CD4-positive, alpha-beta T cell (primary cell): ENCODE results near the gene DOCK8. TPM values are rescaled to one million over a fixed set of nuclear protein-coding genes. Genes with fewer than 3 reads are reported as not detected.

Source experiments
- ATAC-seq: fragments of 200-7000 bp; cut with Tn5 transposase; one replicate; pipeline ENCODE4 v1.10.0; 2022; ENCODE audit warnings: mild to moderate bottlenecking; ENCODE audit not compliant: poor library complexity
- CTCF ChIA-PET: fragments of 350-600 bp; sonication (Branson Sonifier 250); formaldehyde crosslinking; loops from one replicate; lab custom pipeline; 2021; ENCODE audit warnings: antibody characterized with exemption, inconsistent platforms; lab: Charles Lee
- POLR2A ChIA-PET: fragments of 350-600 bp; sonication (Branson Sonifier 250); formaldehyde crosslinking; loops from one replicate; lab custom pipeline; 2021; ENCODE audit warnings: antibody characterized with exemption, inconsistent platforms; lab: Charles Lee
- DNase-seq, 14 experiments: peaks; one replicate each; pipeline ENCODE4 v3.0.0-alpha.2; 2013 to 2020; ENCODE audit warnings: mixed read lengths in 2 of 14
- H3K27ac ChIP-seq, 2 donors: one replicate each; pipeline versions ENCODE4 v1.5.1 to v1.7.0; 2013; ENCODE audit warnings: low read length in 2 of 2, low read depth in 1 of 2, mild to moderate bottlenecking in 1 of 2
- H3K27me3 ChIP-seq, 2 experiments: 1 replicate in 1 of 2; 2 replicates in 1 of 2; pipeline versions ENCODE4 v1.6.1 to v1.7.0; 2013; ENCODE audit warnings: low read length in 2 of 2, control low read depth in 1 of 2, mild to moderate bottlenecking in 1 of 2, moderate library complexity in 1 of 2; ENCODE audit not compliant: insufficient read depth in 2 of 2, control insufficient read depth in 1 of 2
- H3K36me3 ChIP-seq: one replicate; pipeline ENCODE4 v1.6.1; 2013; ENCODE audit warnings: low read length, control low read depth; ENCODE audit not compliant: insufficient read depth
- H3K4me1 ChIP-seq: one replicate; pipeline ENCODE4 v1.6.1; 2013; ENCODE audit warnings: low read length, control low read depth; ENCODE audit not compliant: insufficient read depth
- H3K4me3 ChIP-seq: one replicate; pipeline ENCODE4 v1.5.1; 2013; ENCODE audit warnings: mild to moderate bottlenecking, low read length, moderate library complexity
- H3K9me3 ChIP-seq, 2 experiments: 1 replicate in 1 of 2; 2 replicates in 1 of 2; pipeline versions ENCODE4 v1.6.1 to v1.7.0; 2013; ENCODE audit warnings: low read length in 2 of 2, mild to moderate bottlenecking in 2 of 2, control low read depth in 1 of 2, moderate library complexity in 1 of 2; ENCODE audit not compliant: control insufficient read depth in 1 of 2, insufficient read depth in 1 of 2
- H3K27ac Mint-ChIP-seq: one replicate; pipeline ENCODE4 v1.8.0; 2020; ENCODE audit warnings: mixed read lengths
- H3K27me3 Mint-ChIP-seq: one replicate; pipeline ENCODE4 v1.8.0; 2021; ENCODE audit warnings: mixed read lengths
- H3K36me3 Mint-ChIP-seq: one replicate; pipeline ENCODE4 v1.8.0; 2021; ENCODE audit warnings: low read depth, mixed read lengths
- H3K4me1 Mint-ChIP-seq: one replicate; pipeline ENCODE4 v1.8.0; 2021; ENCODE audit warnings: low read depth, mixed read lengths
- H3K4me3 Mint-ChIP-seq: one replicate; pipeline ENCODE4 v1.8.0; 2020; ENCODE audit warnings: mild to moderate bottlenecking, mixed read lengths
- H3K9me3 Mint-ChIP-seq: one replicate; pipeline ENCODE4 v1.8.0; 2020; ENCODE audit warnings: mixed read lengths
- intact Hi-C, 2 experiments: fragments of 100-400 bp; cut with DNase I in 1 of 2; cut with micrococcal nuclease in 1 of 2; formaldehyde crosslinking; loops; one replicate each; pipeline versions ENCODE4 v1.15.1 to v1.9.0; 2023 to 2025; cut with DNase I, micrococcal nuclease
- total RNA-seq, 174 experiments: library from RNA in 2 of 174; stranded (reverse) in 2 of 174; gene quantifications; one replicate each; pipeline ENCODE4 v1.2.3 and lab custom pipeline; 2021 to 2026
- TF ChIP-seq, protein P1 (sequence below): fragments of 200-600 bp; IDR thresholded peaks from one replicate; pipeline ENCODE4 v1.8.0; 2022; ENCODE audit warnings: antibody characterized with exemption, mild to moderate bottlenecking

Gene DOCK8
- total RNA-seq, 2 experiments from 2014 or later = 123 to 126 TPM

DNA sequence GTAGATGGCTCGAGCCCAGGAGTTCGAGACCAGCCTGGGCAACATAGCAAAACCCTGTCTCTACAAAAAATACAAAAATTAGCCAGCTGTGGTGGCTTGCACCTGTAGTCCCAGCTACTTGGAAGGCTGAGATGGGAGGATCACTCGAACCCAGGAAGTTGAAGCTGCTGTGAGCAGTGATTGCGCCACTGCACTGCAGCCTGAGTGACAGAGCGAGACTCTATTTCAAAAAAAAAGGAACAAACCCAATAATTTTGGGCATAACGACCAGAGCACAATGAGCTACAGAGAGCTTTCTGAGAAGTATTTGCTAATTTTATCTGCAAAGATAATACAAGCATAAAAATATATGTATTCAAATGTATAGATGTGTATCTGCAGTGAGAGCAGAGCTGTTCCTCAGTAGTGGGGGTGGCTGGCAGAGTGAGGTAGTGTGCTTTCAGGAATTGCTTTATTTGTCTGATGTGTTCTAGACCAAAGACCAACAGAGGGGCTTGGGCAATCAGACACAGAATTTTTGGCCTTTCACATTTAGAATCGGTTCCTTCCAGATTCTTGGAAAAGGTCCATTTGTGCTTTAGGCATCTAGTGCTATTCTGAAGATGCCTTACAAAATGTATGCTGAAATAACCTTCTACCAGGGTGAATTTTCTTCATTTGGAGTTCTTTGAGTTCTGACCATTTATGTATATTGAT, 5.2 kb downstream of the DOCK8 start:
- TF ChIP-seq, protein P1, sequence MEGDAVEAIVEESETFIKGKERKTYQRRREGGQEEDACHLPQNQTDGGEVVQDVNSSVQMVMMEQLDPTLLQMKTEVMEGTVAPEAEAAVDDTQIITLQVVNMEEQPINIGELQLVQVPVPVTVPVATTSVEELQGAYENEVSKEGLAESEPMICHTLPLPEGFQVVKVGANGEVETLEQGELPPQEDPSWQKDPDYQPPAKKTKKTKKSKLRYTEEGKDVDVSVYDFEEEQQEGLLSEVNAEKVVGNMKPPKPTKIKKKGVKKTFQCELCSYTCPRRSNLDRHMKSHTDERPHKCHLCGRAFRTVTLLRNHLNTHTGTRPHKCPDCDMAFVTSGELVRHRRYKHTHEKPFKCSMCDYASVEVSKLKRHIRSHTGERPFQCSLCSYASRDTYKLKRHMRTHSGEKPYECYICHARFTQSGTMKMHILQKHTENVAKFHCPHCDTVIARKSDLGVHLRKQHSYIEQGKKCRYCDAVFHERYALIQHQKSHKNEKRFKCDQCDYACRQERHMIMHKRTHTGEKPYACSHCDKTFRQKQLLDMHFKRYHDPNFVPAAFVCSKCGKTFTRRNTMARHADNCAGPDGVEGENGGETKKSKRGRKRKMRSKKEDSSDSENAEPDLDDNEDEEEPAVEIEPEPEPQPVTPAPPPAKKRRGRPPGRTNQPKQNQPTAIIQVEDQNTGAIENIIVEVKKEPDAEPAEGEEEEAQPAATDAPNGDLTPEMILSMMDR = no peak
- no peak overlapping the region for H3K27ac ChIP-seq
- no peaks in the 10 kb centered on the region for H3K36me3 ChIP-seq
- intact Hi-C loops = loop anchor here in 1 of 2 experiments (5.0 kb wide), 2 partner anchors 42 to 52 kb away; no protein-coding TSS in a partner anchor
- no peaks in the 10 kb centered on the region for H3K9me3 Mint-ChIP-seq
- no peak for DNase-seq
- H3K36me3 Mint-ChIP-seq = no peaks in the 10 kb centered on the region
- H3K4me3 Mint-ChIP-seq = no peak overlapping the region
- H3K4me1 Mint-ChIP-seq = peaks cover 14% of the 10 kb centered on the region
- no peaks in the 10 kb centered on the region for H3K27me3 ChIP-seq
- H3K9me3 ChIP-seq = no peaks in the 10 kb centered on the region
- peaks cover 17% of the 10 kb centered on the region for H3K4me1 ChIP-seq
- no peak for ATAC-seq
- ChIA-PET CTCF (interaction anchor here (0.6 kb wide), 1 partner anchor 72 kb away, joined by 3 read pairs; no protein-coding TSS in a partner anchor), POLR2A (interaction anchor here (0.8 to 1.1 kb wide), 2 partner anchors 53 to 58 kb away, joined by 3 to 4 read pairs; no protein-coding TSS in a partner anchor)
- H3K4me3 ChIP-seq = no peak overlapping the region
- H3K27me3 Mint-ChIP-seq = peaks cover 15% of the 10 kb centered on the region
- no peak overlapping the region for H3K27ac Mint-ChIP-seq

DNA sequence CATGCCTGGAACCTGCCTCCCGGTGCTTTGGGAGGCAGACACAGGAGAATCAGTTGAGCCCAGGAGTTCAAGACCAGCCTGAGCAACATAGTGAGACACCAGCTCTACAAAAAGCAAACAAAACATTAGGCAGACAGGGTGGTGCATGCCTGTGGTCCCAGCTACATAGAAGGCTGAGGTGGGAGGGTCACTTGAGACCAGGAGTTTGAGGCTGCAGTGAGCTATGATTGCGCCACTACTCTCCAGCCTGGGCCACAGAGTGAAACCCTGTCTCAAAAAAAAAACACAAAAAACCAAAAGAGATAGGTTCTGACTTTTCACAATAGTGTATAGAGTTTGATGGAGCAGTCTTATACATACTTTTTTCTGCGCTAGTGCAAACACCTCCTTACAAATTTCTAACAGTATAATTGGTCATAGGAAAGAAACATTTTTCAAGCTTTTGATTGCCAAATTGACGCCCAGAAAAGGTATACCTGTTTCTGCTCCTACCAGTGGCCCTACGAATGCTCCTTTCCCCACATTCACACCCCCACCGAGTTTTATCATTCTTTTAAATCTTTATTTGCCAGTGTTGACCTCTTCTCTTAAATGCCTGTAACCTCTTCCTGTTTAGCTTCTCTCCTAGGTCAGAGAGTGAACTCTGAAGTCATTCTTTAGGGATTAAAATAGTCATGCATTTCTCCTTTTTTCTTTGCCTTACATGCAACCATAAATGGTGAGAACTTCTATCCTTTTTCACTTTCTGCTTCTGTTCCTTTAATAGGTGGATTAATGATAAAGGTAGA, 7.5 kb downstream of the DOCK8 start:
- Mint-ChIP-seq H3K27me3 (peaks cover 6% of the 10 kb centered on the region), H3K4me1 (peaks cover 8% of the 10 kb centered on the region), H3K4me3 (no peak overlapping the region), H3K36me3 (no peaks in the 10 kb centered on the region), H3K27ac (peak overlapping the region; percentile 2), H3K9me3 (no peaks in the 10 kb centered on the region)
- ChIA-PET POLR2A (no interaction called here), CTCF (no interaction called here)
- Histone ChIP-seq H3K4me1 (peaks cover 7% of the 10 kb centered on the region), H3K4me3 (no peak overlapping the region), H3K36me3 (no peaks in the 10 kb centered on the region), H3K9me3 (no peaks in the 10 kb centered on the region), H3K27me3 (no peaks in the 10 kb centered on the region), H3K27ac (peak overlapping the region in 1 of 2 donors; percentile 23)
- peak in 1 of 14 experiments; percentile 32 for DNase-seq
- intact Hi-C loops = loop anchor here in 1 of 2 experiments (5.0 kb wide), 1 partner anchor 40 kb away; no protein-coding TSS in a partner anchor
- no peak for ATAC-seq
- TF ChIP-seq, protein P1 = no peak

DNA sequence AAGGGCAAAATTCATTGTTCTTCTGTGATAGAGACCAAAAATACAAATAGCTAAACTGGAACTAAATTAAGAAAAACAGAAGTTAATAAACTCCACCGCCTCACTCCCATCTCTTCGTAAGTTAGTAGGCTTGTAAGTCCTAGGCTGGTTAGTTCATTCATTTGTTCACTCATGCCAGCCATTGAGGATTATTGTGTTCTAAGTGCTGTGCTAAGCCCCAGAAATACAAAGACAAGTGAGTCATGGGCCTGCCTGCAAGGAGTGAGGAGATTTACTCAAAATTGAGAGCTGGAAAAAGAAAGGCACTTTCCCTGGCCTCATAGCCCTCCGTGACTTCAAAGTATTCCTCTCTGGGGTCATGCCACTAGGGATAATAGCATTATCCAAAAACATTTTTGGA, 8.5 kb downstream of the DOCK8 start:
- H3K9me3 ChIP-seq = no peaks in the 10 kb centered on the region
- H3K27me3 ChIP-seq = no peaks in the 10 kb centered on the region
- no peak overlapping the region for H3K4me3 Mint-ChIP-seq
- DNase-seq (no peak), ATAC-seq (no peak)
- CTCF ChIA-PET = interaction anchor here (0.9 kb wide), 1 partner anchor 9 kb away, joined by 3 read pairs; the partner anchor contains the start of gene DOCK8
- H3K27ac Mint-ChIP-seq = no peak overlapping the region
- H3K36me3 ChIP-seq = no peaks in the 10 kb centered on the region
- peaks cover 7% of the 10 kb centered on the region for H3K4me1 ChIP-seq
- no peaks in the 10 kb centered on the region for H3K9me3 Mint-ChIP-seq
- no peak overlapping the region for H3K27ac ChIP-seq
- intact Hi-C loops = loop anchor here in 1 of 2 experiments (5.0 kb wide), 1 partner anchor 39 kb away; no protein-coding TSS in a partner anchor
- TF ChIP-seq, protein P1 = no peak
- no peak overlapping the region for H3K4me3 ChIP-seq
- peaks cover 6% of the 10 kb centered on the region for H3K27me3 Mint-ChIP-seq
- POLR2A ChIA-PET = no interaction called here
- peaks cover 8% of the 10 kb centered on the region for H3K4me1 Mint-ChIP-seq
- H3K36me3 Mint-ChIP-seq = no peaks in the 10 kb centered on the region
